NCI-H82 treated with DMSO at 0.1 percent for 48 hours (cell line): ENCODE data around the gene CELF4.

Experiments
- DNase-seq: peaks from one replicate; lab custom pipeline; 2025; ENCODE audit not compliant: unreplicated experiment; lab: John Stamatoyannopoulos, UW

Gene CELF4

DNA sequence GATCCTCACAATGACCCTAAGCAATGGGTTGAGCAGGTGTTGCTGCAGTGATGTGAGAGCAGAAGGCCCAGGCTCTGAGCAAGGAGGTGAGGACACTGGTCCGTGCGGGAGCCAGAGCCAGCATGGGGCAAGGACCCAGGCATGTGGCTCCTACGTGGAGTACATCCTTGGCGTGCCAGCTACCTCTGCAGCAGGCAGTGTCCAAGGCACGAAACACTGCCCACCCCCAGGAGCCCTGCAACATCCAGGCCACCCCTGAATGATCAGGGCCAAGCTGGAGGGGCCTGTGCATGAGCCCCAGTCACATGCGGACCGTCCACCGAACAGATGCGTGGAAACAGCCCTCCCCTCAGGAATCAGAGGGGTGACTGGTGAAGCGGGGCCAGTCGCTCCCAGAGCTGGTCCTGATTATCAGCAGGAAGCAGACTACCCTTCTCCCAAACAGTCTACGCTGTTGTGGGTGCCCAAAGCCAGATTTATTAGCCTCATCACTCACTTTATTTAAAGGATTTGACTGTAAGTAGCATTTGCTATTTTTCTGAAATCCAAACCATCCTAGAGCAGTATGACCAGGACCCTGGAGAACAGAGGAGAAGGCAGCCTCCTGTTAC lies 16.8 kb downstream of the CELF4 start:
- no peak for DNase-seq

DNA sequence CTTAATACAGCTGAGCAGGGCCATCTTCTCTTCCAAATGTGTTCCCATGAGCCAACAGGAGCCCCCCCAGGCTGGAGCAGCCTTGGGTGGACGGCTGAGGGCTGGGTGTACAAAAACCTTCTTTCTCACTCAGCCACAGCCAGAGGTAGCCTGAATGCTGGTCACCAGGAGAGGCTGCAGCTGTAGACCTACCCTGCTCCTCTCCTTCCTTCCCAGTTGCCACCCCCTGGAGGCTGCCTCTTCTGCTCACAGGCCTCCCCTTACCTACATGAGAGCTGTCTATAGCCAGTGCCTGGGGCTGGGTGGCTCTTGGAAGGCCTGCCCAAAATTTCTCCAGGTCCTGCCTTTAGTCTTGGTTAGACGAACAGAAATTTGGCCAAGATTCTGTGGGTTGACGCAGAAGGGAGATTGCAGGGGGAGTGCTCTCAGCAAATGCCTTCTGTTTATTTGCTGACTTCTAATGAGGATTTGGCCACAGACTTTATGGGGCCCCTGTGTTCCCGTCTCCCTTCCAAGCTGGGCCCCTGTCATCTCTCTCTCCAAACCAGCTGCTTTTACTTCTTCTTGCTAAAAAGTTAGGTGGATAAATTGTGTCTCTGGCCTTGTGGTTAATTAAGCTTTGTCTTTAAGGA lies 18.3 kb downstream of the CELF4 start:
- DNase-seq = no peak

DNA sequence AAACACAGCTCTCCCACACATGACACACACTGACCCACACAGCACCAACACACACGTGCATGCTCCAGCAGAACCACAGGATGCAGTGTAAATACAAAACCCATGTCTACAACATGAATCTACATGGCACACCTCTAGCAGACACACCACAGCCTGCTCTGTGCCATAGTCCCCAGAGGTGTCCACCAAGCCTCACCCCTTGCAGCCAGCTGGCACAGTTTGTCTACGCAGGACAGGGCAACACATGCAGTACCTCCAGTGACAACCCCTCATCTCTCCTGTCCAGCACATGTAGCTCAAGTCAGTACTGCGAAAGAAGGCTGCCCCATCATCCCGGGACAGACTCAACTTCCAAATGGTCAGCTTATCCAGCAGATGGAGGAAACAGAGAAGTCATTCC lies 18.9 kb downstream of the CELF4 start:
- no peak for DNase-seq

DNA sequence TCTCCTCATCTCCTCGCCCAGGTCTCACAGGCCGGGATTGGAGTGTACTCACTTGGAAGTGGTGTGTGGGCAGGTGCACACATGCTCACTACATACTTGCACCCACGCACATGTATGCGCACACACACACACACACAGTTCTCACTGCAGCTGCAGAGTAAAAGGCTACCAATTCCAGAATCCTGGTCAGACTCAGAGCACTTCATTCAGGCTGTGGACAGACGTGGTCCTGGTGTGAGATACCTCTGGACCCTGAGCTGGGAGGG lies 19.4 kb downstream of the CELF4 start:
- no peak for DNase-seq

DNA sequence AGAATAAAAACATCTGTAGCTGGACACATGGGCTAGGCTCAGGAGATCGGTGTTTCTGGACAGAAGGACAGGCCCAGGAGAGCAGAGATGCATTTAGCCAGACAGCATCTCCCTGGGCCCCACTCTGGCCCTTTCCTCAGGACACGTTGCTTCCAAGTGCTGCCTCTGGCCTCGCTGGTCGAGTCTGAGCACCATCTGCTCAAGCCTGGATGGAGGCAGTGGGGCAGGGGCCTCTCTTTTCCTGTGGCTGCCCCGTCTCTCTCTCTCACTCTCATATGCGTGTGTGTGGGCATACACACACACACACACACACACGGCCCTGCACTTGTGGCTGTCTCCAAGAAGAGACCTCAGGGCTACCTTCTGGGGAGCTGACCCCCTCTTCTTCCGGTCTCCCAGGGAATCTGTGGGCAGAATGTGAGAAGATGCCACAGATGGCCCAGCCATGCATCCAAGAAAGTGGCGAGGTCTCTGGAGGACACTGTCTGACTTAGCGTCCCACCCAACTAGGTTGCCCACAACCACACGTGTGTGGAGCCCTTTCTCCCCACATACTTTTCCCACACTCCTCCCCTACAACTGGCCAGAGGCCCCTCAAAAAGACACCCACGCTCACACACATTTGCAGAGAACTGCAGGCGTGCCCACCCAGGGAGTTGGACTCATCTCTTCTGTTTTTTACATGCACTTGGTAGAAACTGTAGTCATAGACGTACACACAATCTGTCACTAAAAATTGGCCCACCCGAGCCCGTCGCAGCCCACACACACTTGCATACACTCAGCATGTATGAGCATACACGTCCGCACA lies 19.9 kb downstream of the CELF4 start:
- DNase-seq = no peak

DNA sequence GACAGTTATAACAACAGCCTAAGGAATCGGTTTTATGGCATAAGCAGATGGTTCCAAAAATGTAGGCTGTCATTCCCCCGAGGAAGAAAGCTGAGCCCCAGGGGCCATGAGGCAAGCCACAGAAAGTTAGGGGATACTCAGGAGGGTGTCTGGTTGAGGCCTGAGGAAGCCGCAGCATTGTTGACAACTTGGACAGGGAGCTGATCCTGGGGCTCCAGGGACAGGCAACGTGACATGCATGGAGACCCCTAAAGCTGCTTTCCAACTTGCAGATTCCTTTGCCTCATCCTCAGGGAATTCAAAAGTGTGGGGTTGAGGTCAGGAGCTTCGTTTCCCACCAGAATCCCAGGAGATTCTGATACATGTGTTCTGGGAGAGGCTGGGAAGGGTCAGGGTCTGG lies 20.9 kb downstream of the CELF4 start:
- DNase-seq = no peak

DNA sequence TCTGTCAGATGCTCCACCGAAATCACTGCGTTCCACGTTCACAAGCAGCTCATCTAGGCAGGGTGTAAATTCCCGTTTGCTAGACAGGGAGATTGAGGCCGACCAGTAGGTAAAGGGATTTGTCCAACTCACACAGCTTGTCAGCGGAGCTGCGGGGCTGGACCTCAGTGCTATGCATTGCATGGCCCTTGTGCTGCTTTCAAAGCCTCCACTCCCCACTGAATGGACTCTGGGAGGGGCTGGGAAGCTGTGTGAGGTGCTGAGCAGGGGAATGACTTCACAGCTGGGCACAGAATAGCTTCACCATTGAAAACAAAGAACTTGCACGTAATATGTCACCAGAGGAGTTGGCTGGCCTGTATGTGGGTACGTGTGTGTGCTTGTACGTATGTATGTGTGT lies 21.4 kb downstream of the CELF4 start:
- no peak for DNase-seq

DNA sequence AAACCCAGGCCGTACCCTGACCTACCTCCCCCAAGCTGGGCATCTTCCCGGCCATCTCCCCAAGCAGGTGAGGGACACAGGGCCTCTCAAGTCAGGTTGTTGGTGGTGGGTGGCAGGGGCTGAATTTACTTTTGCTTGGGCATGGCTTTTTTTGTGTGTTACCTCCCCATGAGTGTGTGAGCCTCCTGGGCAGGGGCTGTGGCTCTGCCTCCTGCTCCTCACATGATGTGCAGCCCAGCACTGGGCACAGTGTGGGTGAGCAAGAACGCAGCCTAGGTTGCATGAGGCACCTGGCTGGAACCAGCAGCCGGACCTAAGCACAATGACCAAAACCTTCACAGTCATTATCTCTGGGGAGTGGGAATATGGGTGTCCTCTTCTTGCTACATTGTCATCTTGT lies 22.3 kb downstream of the CELF4 start:
- no peak for DNase-seq

DNA sequence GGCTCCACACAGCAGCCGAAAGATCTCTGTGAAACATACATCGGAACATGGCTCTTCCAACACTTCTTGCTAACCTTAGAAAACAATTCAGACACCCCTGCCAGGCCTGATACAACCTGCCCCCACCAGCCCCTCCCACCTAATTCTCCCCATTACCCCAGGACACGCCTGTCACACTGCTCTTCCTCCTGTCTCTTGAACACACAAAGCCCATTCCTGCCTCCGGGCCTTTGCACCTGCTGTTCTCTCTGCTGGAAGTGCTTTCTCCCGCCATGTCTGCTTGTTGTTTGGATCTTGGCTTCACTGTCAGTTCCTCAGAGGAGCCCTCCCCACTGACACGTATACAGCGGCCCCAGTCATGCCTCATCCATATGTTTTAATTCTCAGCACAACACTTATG lies 24.1 kb downstream of the CELF4 start:
- no peak for DNase-seq

DNA sequence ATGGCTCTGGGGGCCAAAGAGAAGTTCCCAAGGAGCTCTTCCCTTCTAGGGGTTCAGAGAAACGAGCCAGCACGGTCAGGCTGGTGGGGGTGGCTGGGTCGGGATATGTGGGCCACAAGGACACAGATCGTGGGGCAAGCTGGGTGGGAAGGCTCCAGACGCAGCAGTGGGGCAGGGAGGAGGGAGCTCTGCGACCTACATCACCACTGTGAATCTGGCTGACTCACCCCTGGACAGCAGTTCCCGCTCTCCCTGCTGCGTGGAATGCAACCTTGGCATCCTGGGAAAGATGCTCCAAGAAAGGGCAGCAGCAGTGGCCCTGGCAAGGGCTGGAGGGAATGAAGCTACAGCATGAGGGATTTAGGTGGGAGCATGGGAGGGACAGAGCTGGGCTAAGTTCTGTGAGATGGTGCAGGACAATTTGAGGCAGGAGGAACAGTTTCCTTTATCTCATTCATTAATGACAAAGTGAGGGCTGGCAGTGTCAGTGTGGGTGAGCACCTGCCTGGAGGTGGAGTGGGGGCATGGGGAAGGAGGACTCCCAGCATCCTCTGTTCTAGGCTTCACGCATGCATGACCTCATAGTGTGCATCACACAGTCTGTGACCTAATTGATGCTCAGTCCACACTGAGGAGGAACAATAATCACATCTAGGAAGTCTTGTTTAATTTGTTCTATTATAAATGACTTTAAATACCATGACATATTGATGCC lies 25.0 kb downstream of the CELF4 start:
- DNase-seq = no peak

DNA sequence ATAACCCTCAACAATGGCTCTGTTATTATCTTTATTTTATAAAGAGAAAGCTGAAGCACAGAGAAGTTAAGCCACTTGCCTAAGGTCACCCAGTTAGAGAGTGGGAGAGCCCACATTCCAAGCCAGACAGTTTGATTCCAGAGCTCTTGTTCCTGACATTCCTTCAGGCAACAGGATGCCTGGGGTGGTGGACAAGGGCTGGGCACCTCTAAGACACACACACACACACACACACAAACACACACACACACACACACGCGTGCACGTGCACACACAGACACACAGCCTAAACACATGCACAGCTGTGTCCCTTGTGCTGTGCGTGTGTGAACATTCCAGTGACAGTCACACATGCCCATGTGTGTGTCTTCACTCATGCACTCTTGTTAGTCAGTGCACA lies 26.4 kb downstream of the CELF4 start:
- DNase-seq = no peak

DNA sequence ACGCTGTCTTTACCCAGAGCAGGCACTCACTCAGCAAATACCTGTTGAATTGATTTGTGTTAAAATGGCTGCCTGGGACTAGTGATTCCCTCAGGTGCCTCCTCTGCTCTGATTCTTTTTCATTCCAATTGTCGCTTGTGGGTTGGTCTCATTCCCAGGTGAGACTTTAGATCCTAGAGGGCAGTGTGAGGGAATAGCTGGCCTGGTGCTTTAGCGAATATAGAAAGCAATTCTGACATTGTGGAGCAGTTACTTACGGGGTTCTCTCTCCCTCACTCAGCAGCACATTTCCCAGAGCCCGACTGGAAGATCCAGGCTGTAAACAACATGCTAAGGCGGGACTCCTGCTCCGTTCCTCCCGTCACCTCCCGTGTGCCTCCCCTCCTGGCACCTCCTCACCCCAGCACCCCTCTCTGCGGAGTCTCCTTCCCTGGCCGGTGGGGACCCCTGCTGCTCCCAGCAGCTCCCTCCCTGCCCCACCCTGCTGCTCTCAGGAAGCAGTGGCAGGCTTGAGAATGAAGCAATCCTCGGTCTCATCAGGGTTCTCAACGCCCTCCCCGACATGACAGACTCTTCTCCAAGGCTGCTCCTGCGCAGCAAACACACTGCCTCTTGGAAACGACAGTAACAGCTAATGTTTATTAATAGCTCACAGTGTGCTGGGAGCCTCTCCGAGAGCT lies 26.9 kb downstream of the CELF4 start:
- DNase-seq = no peak

DNA sequence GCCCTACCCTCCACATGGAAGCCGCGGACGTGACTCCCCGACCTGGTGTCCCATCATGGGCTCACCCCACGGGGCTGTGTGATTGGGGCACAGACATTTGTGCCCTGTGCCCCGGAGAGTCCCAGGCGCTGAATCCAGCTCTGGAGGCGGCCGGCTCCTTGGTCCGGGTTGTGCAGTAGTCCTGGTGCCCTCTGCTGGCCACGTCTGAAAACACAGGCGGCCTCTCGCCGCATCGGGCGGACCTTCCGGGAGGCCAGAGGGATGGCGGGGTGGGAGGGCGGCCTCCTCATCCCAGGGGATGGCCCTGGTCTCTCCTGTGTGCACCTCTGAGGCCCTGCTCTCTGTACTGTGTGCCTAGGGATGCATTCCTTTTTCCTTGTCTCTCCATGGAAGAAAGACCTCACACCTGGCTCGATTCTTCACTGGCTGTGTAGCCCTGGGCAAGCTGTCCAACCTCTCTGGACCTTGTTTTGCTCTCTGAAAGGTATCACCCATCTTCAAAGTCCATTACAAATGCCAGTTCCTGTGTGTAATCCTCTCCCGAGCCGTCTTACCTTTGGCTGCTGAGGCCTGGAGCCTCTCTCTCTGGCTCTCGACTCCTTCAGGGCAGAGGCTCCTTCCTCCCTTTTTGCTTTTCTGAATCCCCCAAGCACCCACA lies 27.6 kb downstream of the CELF4 start:
- DNase-seq = peak; percentile 22

DNA sequence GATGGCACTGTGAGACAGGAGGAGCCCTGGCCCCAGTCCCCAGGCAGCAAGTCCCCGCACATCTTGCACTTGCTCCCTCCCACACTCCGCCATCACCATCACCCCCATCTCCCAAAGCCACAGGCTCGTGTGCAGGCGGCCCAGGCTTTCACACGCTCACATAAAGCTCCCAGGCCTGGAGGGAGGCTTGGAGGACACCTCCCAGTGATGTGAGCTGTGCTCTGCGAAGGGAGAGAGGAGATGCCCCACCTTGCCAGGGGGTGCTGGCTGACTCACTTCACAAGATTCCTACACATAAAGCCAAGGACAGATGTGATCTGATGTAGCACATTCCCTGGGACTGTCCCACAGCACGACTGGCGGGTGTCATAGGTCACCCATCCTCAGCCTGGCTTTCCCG lies 28.9 kb downstream of the CELF4 start:
- no peak for DNase-seq

DNA sequence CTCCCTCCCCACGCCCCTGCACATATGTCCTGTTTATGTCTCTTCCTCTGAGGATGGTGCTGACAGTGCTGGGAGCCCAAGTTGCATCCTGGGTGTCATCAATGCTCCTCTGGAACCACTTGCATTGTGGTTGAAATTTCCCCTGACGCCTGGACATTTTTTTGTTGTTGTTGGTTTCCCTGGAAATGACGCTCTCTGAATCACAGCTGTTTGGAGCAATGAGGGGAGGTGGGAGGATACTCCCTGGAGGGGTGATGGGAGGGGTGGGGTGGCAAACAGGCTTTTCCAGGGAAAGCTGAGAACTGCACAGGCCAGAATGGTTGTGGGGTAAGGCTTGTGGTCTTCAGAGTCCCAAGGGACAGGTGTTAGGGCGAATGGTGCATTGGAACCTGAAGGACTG lies 29.6 kb downstream of the CELF4 start:
- DNase-seq = no peak

DNA sequence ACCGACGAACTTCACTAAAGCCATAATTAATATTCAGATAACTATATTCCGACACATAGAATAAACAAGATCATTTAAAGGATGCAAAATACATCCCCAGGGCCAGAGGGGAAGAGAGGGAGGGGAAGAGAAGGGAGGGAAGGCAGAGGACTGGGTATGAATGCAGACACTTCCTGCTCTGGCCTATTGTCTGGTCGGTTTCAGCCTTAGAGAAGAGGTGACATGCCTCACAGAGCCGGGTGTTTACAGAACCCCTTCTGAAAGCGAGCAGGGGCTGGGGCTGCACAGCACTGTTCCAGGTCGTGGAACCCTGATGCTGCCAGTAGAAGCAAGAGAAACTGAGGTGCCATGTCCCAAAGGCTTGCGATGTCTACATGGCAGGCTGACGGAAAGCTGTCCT lies 31.0 kb downstream of the CELF4 start:
- DNase-seq = no peak

DNA sequence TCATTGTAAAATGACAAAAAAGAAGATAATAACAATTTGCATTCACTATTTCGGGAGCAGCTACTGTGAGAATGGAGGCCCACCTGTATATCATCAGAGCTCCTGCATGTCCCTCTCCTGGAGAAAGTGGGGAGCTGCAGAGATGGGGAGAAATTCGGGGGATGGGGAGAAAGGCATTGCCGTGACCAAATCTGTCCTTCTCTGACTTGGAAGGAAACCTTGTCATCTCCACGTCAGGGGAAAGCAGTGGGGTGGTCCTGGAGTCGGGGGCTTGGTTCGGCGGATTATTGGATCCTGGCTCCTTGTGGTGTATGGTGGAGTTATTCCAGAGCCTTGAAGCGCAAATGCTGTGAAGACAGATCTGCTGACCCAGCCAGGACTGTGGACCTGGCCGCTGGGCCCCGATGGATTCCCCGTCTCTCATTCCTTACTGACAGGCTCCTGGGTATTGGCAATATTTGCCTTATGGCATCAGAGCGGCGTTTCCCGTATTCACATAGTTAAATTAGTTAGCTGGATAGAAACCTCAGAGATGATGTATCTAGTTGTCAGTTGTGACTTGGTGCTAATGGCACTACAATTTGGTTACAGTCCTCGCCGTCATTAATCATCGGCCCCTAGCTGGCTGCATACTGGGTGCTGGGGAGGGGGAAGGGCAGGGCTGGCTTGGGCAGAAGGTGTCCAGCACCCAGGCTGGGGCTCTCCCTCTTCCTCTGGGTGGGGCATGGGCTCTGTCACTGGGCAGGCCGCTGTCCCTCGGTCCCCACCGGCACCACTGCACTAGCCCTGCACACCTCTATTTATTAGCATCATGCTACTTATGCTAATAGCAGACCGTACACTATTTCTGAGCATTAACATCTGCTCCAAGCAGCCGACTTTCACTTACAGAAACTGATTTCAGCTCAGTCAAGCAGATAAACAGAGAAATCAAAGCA lies 31.7 kb downstream of the CELF4 start:
- DNase-seq = no peak

DNA sequence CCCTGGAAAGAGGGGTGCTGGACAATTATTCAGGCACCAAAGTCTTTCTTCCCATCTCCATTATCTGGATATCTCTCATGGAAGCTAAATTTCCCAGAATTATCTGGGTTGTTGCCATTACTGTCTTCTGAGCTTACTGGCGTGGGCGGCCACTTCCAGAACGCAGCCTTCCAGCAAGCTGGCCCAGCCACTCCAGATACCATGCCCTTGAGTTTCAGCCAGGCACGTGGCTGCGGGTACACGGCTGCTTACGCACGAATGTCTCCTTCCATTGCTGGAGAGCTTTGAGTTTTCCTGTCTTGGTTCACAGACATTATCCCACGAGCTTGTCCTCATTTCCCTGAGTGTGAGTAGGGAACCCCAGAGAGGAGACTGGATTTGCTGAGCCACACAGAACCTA lies 32.7 kb downstream of the CELF4 start:
- DNase-seq = no peak

DNA sequence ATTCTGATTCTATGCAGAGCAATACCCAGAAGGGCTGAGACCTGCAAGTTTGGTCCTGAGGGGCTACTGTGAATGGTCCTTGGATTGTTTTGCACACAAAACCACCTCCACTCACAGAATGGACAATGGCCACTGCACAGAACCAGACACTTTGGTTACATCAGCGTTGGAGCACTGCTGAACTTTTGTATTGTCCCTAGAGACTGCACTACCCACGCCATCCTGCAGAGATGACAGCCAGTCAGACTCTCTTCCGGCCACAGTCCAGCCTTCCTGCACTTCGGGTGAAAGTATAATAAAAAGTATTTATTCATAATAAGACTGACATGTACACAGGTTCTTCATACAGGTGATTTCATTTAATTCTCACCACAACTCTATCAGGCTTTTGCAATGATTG lies 35.7 kb downstream of the CELF4 start:
- no peak for DNase-seq

DNA sequence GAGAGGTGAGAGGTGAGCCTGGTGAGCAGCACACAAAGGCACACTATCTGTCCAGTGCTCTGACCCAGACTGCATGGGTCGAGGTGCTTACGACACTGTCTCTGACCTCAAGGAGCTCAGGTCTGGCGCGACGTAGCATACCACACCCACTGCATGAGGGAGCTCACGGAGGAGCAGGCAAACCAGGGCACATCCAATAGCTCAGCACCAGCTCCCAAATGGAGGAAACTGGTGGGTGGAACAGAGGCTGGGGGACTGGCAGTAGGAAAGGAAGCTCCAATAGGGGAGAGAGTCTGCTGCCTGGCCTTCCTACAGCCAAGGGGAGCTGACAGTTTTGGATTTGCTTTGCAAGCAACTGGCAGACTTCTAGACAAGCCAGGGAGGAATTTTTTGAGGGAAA lies 36.3 kb downstream of the CELF4 start:
- no peak for DNase-seq
